NCI-H1436 treated with DMSO at 0.1 percent for 48 hours (cell line): Measurements from ENCODE around the gene MAPK14.

Experiments used
- DNase-seq: peaks from one replicate; lab custom pipeline; 2025; lab: John Stamatoyannopoulos, UW

MAPK14 gene

DNA sequence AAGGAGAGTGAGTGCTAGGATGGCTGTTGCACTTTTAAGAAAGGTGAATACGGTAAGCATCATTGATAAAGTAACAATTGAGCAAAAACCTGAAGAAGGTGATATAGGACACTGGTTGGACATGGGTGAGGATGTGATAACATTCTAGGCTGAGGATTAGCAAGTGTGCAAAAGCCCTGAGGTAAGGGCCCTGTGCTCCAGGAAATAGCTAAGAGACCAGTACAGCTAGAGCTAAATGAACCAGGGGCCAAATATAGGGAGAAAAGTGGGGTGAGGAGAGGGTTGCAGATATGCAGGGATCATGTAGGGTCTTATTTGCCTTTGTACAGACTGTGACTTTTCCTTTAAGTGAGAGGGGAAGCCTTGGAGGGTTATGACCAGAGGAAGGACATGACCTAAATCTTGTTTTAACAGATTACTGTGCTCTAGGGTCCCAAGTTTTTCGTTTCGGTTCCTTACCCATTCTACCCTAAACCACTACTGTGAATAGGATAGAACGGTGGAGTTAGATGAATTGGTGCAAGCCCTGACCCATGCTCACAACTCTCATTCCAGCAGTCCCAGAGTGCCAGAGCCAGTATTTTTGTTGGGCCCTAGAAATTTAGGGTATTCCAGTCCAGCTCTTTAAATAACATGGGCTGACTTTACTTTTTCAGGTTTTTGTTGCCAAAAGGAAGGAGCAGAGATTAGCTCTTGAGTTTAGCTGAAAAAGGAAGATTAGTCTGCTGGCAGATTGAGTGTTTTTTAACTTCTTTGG lies 10.7 kb downstream of the MAPK14 start:
- no peak for DNase-seq

DNA sequence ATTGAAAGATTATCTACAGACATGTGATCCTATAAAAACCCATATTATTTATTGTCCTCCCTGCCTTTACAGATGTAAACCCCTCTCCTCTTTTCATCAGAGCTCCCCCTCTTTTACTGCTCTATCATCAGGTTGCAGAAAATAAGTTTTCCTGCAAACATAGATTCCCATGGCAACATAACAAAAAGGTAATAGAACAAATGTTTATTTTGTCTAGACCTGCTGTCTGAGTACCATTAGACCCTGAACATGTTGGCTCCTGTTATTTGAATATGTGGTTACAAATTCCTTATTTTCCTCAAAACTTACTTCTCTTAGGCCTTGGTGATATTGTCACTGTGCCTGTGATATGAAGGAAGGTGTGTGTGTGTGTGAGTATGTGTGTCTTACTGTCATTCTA lies 11.5 kb downstream of the MAPK14 start:
- no peak for DNase-seq

DNA sequence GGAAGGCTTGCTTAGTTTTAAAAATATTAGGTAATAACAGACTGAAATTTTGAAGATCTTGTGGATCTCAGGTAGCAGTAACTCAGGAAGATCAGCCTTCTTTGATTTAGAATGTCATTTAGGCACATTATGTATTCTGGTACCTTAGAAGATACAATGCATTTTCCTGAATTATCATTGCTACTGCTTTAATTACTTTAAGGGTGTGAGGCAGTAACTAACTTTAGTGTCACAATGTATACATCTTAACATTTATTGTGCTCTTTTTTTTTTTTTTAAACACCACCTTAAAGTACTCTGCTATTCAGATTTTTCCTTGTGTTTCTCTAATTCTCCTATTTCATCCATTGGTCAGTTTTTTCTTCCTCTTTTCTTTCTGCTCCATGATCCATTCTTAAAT lies 13.3 kb downstream of the MAPK14 start:
- no peak for DNase-seq

DNA sequence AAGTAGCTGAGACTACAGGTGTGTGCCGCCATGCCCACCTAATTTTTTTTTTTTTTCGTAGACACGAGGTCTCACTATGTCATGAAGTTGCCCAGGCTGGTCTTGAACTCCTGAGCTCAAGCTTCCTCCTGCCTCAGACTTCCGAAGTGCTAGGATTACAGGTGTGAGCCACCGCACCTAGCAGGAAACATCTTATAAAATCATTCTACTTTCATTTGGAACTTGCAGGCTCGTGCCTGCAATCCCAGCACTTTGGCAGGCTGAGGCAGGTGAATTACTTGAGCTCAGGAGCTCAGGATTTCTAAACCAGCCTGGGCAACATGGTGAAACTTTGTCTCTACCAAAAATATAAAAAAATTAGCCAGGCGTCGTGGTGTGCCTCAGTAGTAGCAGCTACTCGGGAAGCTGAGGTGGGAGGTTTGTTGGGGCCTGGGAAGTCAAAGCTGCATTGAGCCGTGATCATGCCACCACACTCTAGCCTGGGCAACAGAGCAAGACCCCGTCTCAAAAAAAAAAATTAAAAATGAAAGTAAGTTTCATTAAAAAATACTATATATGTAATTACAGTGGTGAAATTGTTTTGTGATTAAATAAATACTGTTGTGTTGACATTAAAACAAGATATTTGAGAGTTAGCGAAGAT lies 15.1 kb downstream of the MAPK14 start:
- no peak for DNase-seq

DNA sequence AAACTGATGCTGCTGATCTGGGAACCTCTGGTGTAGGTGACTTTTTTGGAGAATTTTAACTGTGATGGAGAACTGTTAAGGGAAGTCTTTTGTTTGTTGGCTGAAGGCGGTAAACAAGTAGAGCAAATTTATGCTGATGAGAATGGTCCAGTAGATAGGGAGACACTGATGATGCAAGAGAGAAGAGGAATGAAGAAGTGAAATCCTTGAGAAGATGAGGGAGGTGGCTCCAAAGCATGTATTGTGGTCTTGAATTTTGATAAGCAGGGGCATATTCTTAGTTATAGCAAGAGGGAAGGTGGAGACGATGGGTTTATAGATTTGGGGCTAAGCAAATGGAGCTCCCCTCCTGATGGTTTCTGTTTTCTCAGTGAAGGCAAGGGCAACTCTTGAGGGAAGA lies 22.0 kb downstream of the MAPK14 start:
- no peak for DNase-seq

DNA sequence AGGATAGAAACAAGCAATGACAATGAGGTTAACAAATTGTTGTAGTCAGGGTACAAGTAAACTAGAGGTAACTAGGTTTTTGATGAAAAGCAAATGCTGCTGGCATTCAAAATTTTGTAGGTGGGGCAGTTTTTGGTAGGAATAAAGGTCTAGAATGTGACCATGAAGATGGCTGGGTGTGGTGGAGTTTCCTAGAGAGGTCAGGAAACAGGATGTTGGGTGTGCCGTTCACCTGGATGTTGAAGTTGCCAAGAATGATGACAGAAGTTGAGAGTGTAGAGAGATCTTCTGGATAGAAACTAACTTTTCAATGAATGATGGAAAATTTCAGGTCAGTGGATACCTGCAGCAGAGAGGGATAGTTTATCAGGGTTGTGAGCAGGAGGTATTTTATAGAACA lies 22.7 kb downstream of the MAPK14 start:
- no peak for DNase-seq

DNA sequence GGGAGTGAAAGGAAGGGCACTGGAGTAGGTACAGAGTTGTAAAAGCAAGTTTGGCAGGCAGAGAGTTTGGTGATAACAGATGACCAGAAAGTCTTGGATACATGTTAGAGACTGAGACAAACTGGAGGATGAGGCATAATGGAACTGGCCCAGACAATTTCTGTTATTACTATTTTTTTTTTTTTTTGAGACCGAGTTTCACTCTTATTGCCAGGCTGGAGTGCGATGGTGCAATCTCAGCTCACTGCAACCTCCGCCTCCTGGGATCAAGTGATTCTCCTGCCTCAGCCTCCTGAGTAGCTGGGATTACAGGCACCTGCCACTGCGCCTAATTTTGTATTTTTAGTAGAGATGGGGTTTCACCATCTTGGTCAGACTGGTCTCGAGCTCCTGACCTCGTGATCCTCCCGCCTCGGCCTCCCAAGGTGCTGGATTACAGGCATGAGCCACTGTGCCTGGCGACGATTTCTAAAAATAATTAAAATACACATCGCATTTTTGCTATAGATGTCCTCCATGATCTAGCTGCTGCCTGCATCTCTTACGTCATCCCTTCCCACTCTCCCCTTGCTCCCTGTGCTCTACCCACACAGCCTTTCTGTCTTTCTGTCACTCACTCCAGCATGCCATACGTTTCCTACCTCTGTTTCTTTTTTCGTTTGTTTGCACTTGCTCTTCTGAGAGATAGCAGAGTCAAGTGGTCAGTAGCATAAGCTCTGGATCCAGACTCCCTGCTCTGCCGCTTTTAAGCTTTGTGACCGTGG lies 23.5 kb downstream of the MAPK14 start:
- DNase-seq: no peak

DNA sequence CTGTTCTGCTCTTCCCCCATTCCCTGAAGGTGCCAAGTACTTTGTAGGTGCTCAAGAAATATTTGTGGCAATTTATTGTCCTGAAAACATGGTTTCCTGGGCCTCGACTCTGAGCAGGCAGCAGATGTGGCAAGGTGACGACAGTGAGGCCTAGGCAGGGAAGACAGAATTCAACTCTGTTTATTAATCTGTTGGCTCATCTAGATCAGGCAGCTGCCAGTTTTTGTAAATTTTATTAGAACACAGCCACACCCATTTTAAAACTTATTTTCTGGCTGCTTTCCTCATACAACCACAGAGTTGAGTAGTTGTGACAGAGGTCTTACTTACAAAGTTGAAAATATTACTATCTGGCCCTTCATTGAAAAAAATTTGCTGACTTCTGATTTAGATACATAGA lies 24.5 kb downstream of the MAPK14 start:
- DNase-seq: no peak

DNA sequence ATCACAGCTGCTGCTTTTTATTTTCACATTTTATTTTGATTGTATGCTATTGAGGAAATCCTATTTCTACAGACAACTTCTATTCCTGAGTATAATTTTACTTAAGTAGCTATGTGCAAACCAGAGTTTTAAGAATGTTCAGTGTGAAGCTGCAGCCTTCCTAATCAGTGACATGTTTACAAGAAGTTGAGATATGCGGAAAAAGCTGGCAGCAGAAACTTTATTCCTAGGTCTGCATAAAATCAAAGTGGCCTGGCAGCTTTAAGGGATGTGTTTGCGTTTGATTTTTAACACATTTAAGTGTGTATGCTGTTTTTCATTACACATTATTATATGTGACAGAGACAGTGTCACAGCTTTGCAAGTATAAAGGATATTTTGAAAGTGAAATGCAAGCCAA lies 26.3 kb downstream of the MAPK14 start:
- DNase-seq: no peak

DNA sequence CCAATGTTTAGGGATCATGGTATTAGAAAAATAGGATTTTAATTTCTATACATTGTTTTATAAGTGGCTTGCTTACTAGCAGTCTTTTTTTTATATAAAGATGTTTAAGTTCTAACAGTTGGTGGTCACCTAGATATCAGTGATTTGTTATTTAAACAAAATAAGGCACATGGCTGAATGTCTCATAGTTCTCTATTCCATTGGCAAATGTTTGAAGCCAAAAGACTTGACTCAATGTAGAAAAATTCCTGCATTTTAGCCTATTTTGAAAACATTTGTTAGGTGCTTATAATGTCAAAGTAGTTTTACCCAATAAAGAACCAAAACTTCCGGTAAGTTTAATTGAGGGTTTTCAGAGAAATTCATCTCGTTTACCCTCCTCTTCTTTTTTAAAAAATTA lies 26.8 kb downstream of the MAPK14 start:
- no peak for DNase-seq

DNA sequence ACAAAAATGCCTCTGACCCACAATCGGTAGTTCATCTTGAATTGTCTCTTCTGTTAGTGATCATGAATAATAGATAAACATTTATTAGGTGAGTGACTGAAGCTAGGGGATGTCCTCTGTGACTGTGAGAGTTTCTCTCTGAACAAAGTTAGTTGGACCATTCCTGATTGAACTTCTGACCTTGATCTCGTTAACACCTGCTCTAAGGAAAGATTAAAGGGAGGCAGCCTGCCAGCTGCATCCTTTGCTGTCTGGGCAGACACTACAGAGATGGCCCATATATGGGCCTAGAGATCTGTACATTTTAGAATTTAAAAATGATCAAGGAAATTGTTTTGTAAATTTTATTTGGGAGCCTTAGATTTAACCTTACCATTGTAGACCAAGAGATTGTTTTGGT lies 27.3 kb downstream of the MAPK14 start:
- no peak for DNase-seq

DNA sequence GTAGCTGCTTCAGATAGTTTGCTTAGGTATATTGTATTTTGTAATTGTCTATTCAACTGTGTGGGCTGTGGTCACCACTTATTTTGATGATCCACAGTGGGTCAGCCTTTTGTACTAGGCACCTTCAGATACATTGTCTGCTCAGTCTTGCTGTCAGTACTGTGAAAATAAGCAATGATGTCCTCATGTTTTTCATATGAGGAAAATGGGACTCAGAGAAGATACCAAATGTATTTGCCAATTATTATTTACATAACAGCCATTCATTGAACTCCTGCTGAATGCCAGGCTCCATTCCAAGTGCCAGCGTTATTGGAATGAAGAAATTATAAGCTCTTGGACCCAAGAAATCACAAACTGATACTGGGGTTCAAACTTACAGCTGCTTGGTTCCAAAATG lies 28.6 kb downstream of the MAPK14 start:
- no peak for DNase-seq

DNA sequence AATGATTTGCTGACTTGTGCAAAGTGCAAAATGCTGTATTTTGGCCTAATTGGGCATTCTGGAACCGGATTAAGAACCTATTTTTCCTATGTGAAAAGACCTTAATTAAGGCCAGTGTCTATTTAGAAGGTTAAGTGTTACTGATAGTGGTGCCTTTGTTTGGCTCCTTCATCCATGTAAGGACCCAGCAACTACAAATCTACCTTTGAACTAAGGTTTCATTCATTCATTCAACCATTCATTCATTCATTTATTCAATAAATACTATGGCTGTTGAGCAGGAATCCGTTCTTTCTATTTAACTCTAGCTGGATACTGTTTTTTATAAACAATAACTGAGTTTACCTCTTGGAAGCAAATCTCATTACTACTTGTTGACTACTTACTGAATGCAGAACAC lies 33.6 kb downstream of the MAPK14 start:
- DNase-seq: no peak

DNA sequence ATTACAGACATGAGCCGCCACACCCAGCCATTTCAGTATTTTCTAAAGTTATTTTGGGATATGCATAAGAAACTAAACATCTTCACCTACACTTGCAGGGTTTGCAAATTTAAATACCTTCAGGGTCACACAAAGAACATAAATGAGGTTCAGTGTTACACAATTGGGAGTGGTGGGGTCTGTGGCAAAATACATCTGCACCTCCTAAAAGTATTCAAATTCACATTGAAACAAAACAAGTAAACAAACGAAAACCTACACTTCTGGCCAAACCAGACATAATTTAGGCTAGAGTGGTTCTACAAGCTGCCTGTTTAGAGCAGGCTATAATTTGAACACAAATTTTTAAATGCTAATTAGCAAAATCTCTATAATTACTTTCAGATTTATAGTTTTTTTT lies 34.6 kb downstream of the MAPK14 start:
- DNase-seq: no peak

DNA sequence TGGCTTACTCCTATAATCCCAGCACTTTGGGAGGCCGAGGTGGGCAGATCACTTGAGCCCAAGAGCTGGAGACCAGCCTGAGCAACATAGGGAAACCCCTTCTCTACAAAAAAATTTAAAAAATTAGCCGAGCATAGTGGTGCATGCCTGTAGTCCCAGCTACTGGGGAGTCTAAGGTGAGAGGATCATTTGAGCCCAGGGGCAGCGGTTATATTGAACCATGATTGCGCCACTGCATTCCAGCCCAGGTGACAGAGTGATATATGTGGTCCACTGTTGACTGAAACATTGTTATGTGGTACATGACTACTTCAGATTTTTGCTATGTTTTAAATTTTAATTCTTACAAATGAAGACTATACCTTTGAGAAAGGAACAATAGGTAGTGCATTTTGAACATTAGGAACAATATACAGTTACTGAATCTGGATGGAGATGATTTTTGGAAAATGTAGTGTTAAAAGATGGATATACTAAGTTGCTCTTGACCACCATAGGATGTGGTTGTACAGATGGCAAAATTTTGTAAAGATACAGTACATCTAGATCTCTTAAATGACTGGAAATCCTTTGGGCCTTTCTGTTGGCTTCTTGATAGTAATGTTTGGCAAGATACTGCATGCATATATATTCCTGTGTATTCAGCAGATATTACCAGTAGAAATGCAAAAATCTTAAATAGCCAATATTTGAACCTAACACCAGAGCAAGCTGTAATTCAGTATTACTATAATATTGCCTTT lies 35.9 kb downstream of the MAPK14 start:
- no peak for DNase-seq

DNA sequence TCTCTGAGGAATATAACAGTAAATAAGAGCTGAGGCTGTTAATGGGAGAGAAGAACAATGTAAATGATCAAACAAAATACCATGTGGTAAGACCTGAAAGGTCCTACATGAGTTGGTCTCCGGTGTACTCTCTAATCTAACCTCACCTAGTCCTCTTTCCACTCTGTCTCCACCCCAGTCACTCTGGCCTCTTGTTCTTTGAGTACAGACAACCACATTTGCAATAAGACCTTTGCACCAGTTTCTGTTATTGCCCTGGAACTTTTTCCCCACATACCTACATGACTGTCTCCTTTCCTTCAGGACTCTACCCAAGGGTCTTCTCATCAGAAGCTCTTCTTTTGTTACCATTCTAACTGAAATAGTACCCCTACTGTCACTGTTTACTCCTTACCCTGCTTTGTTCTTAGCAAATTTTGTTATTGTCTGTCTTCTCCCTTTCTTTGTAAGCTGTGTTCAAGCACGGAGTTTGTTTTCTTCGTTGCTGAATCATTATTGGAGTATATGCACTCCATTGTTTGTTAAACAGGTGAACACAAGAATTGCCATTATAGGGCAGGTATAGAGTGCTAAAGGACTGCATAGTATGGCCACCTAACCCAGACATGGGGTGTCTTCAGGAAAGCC lies 37.3 kb downstream of the MAPK14 start:
- no peak for DNase-seq

DNA sequence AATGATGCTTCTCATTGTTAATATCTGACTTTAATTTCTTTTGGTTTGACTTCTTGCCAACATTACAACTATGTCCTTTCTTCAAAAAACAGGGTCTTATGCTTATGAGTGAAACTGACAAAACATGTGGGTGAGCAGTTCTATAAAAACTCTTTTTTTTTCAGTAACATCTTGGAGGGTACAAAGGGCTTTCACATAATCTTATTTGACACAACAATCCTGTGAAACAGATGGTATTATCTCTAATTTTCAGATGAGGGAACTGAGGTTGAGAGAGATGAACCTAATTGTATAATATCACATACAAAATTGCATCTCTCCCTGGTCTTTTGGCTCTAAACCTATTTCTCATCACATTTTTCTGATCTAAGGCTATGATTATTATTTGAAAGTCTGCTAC lies 38.3 kb downstream of the MAPK14 start:
- no peak for DNase-seq

DNA sequence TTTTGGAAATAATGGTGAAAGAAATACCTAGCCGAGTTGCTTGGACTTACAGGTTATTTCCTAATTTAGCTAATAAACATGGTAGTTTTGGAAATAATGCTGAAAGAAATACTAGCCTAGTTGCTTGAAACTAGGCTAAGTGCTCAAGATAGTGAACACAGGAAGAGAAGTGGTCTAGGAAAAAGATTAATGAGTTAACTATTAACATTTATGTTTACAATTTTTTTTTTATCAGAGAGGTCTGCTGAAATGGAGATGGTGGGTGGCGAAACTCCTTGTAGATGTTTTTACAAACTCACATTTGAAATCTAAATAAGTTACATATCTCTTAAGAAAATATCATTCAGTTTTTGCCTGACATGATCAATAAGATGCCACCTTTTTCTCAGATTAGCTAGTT lies 39.2 kb downstream of the MAPK14 start:
- DNase-seq: no peak

DNA sequence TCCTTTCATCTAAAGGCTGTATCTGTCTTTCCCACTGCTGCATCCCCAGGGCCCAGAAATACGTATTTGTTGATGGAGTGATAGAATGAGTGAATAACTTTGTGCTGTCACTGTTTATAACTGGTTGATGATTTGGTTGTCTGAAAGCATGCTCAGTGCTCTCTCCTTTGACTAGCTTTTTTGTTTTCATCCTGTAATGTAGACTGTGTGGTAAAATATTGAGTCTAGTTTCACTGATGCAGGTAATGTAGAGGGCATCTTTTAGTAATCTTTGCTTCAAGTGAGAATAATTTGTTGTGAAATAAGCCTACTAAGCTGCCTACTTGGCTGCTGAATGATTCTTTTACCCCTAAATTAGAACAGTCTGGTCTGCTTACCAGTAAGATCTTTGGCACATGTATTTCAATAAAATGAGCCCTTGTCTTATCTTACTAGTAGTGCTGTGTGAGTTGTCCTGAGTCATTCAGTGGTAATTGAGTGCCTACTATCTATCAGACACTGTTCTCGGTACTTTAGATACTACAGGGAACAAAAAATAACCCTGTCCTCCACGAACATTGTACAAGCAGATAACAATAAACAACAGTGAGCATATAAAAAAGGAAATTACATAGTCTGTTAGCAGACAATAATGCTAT lies 39.9 kb downstream of the MAPK14 start:
- no peak for DNase-seq

DNA sequence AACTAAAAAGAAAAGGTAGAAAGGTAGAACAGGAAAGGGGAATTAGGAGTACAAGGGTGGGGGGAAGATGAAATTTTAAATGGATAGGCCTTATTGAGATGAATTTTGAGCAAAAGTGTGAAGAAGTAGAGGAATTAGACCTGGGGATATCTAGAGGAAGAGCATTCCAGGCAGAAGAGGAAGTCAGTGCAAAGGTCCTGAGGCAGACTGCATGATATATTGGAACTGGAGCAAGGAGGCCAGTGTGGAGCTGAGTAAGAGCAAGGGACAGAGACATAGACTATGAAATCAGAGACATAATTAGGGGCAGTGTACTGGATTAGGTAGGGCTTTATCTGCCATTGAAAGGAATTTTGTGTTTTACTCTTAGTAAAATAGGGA lies 40.4 kb downstream of the MAPK14 start:
- no peak for DNase-seq

DNA sequence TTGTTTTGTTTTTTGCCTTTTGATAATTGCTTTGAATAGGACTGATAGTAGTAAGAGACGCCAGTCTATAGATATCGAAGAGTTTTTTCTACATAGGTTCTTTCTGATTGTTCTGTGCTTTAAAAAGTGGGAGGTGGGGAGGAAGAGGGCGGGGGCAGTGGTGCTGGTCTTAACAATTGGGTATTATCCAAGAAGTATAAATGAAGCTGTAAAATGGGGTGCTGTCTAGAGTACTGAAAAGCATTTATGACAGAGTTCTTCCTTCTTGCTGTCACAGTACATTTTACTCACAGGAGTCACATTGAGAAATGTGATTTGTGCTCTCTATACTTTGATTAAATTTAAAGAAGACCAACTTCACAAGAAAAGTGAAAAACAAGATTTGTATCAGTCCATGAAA lies 41.0 kb downstream of the MAPK14 start:
- DNase-seq: no peak

DNA sequence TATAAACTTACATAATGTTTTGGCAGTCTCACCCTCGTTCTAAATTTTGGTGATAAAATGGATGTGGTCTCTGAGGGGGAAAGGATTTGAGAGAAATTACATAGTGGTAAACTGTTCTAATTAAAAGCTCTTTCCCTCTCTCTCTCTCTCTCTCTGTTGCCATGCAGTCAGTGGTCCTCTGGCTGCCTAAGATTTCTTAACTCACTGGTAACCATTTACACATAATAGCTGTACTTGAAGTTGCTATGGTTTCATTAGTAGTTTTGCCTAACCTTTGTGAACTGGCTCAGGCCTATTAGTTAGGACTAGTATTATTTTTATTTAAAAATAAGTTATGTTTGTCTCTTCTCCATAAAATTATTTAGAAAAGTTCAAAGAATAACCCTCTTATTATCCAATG lies 42.0 kb downstream of the MAPK14 start:
- DNase-seq: no peak
